NCI-H345 (cell line): ENCODE results near the gene TRIB2.

ENCODE experiments used
- DNase-seq: peaks from one replicate; lab custom pipeline; 2025; lab: John Stamatoyannopoulos, UW

Gene TRIB2

GRCh38 chr2:12720754-12721378 lies 4.1 kb downstream of the TRIB2 start:
- DNase-seq: no peak

DNA sequence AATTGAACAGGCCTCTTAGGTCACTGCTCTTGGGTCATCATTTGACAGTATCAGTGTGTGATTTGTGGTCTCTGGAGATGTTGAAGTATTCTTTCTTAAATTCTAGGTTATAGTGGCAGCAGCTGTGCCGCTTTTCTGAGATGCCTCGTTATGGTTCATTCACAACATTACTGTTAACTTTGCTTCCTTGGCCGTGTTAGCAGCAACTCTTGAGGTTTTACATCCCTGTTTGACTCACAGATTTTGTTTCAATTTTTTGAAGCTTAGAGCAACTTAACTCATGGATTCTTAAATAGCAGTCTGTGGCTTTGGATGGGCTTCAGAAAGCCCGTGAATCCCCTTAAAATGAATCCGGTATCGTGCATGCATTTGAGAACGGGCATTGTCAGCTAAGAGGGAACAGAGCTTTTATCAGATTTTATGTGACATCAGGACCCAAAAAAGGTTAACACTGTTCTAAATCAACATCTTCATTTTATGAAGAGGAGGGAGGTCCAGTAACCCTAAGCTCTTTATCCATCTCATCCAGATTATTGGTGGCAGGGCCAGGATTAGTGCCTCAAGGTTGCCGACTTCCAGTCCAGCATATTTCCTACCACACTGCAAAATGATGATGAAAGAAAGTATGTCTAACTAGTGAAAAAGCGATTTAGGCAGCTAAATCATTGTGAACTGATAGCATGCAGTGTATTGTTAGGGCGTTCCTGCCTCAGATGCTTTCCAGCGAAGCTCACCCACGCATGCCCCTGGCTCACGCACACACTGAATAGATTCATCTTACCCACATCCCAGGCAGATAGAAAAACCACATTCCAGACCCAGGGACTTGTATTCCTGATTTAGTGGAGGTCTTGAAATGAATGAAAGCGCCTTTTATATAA lies 5.1 kb downstream of the TRIB2 start:
- no peak for DNase-seq

- DNase-seq: no peak
Observed at GRCh38 chr2:12722447-12723316, 5.9 kb downstream of the TRIB2 start.

DNA sequence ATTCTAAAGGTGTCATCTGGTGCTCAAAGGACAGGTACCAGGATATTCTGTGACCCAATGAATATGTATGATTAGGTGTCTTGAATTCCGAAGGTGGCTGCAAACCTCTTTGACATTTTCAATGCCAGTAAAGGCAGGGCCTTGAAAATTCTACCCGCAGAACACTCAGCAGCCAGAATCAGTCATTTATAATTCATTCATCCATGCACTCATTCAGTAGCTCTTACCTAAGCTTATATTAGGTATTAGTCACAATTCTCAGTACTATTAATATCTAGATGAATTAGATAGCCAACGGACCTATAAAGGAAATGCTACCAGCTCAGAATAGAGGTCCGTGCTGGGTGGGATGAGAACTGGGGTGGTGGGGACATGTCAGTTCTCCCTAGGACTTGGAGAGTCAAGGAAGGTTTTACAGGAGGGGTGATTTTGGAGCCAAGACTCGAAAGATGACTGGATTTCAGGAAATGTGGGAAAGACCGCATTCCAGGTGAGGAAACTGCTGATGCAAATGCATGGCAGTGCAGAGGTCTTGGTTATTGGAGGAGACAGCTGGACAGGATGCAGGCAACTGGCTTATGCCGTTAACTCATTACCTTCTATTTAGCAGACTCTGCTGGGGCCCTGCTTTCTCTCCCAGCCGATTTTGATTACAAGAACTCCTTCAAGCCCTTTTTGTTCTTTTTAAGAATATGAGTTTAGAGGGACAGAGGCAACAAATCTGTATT lies 7.2 kb downstream of the TRIB2 start:
- DNase-seq: no peak

DNA sequence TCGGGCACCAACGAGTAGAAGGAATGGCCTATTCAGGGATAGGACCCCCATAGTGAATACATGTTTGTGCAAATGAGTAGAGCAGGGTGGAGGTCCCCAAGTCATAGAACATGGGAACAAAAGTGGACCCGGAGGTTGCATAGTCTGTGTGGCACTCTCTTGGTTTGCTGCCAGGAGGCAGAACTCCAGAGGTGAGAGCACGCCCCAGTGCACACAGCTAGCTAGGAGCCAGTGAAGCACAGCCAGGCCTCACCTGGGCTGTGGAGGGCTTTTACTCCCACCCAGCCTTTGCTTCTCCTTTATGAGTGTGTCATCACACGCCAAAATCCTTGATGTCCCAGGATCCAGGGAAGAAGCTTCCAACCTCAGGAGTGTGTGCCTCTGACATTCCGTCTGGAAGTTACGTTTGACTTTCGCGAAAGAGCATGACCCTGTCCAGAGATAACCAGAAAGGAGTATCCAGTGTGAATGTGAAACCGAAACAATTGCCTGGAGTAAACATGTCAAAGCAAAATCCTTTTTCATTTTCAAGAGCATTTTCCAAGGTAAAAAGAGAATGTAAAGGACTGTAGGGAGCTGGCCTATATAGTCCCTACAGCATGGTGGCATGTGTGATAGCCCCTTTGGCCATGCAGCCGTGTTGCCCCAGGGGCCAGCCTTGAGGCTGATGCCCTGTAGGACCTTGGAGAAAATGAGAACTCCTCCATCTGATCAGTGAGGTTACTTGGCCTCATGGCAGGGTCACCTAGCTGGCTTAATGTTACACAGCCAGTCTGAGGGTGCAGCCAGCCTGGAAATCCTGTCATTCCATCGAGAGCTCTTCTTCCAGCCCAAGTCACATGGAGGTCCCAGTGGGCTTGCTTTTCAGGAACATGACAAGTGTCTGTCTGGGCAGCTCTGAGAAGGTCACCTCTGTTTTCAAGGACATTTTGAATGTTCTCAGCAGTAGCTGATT lies 8.8 kb downstream of the TRIB2 start:
- DNase-seq: no peak

- DNase-seq: no peak
Observed at GRCh38 chr2:12726271-12726670, 9.5 kb downstream of the TRIB2 start.

DNA sequence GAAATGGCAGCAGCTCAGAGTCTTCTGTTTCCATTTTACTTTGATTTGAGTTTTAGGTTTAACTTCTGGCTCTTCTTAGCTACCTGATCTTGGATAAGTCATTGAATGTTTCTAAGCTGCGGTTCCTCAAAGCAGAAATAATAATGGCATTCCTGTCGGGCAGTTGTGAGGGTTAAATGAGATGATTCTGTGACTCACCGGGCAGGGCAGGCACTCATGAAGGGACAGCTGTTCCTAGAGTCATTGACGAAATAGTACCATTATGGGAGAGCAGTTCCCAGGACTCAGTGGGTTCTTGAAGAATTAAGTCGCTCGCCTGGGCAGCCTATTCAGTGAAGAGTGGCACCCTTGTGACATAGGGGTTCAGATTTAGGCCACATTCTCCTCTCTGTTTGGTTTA lies 10.3 kb downstream of the TRIB2 start:
- DNase-seq: no peak

GRCh38 chr2:12727641-12728040 lies 10.9 kb downstream of the TRIB2 start:
- no peak for DNase-seq

DNA sequence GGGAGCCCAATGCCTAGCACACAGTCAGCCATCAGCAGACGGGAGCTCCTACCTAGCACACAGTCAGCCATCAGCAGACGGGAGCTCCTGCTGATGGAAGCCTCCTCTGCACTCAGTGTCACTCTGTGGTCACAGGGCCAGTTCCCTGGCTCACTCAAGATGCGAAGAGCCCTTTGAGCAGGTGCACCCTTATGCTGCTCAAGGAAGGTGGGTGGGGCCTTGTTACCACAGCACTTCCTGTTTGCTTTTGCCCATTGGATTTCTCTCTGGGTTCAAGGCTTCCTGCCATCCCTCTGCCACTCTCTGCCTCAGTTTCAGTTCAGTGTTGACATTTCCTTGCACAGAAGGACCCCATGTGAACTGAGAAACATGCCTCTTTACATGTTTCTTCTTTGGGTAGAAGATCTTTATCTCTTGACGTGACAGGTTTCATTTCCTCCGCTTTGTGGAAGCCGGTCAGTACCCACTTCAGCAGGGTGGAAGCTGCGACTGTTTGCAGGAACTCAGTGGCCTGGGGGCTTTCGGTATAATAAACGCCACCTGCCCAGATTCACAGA lies 11.6 kb downstream of the TRIB2 start:
- DNase-seq: no peak

DNA sequence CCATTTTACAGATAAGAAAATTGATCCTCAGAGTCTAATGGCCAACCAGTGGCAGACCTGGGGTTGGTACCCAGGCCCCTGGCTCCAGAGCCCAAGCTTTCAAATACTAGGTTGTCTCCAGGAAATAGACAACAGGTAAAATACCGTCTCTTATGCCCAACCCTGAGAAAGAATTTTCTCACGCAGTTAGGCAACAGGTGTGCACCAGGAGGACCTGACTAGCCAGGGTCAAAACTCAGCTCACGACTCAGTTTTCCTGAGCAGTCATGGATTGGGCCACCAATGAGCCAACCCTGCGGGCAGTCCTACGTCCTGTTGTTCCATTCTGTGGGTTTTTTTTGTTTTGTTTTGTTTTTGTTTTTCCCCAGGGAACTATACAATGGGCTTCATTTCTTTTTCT lies 13.5 kb downstream of the TRIB2 start:
- DNase-seq: no peak

DNA sequence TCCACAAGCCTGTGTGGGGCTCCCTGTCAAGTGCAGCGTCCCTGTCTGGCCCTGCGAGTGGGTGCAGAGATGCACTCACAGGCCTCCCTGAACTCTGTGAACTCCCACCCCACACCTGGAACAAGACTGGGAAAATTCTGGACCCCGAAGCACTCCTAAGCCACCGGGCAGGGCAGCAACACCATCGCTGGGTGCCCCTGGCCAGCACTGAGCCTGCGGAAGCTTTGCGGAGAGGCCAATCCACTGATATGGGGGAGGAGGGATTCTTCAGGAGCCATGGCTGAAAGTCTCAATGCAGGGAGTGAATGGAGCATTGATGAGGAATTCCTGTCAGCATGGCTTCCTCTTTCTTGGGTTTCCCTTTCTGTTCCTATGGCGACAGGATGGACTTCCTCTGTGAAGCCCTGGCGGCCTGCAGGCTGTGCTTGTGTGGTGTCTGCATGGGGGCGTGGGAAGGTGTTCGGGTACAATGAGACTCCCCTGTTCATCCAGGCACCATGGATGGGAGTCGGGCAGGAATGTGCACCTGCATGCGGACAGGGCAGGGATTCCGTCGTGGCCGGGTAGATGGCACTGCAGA lies 15.1 kb downstream of the TRIB2 start:
- DNase-seq: no peak

DNA sequence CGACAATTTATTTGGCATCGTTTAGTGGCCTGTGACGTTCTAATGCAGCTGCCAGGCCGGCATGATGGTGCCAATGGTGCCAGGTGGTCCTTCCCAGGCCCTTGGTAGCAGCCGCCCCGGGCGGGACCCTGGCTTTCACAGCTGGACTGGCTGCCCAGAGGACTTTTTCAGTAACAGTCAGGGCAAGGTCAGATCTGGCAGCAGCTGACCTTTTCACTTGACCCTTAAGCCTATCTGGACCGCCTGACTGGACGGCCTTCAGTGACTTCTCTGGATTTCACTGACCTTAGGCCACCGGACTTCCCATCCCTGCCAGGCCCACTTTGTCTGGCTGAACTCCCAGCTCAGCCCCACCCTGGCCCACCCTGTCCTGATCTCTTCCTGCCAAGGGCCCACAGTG lies 15.9 kb downstream of the TRIB2 start:
- DNase-seq: no peak

- DNase-seq: no peak
Observed at GRCh38 chr2:12733846-12734245, 17.1 kb downstream of the TRIB2 start.

- no peak for DNase-seq
Observed at GRCh38 chr2:12734914-12735654, 18.3 kb downstream of the TRIB2 start.

DNA sequence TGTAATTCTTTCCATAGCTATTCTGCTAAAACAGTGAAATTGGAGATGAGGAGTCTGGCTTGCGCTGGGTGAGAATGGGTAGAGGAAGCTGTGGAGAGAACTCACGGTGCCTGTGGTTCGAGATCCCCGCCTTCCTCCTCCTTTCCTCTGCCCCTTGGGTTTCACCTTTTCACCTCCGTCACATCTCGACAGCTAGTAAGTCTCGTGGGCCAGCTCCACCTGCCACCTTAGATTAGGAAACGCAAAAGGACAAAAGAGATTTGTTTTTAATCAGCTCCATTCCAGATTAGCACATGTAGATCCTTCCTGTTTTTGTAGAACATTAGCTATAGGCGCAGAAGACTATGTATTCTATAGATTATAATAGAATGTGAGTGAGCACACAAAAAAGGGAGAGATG lies 20.6 kb downstream of the TRIB2 start:
- DNase-seq: no peak

GRCh38 chr2:12737738-12738485 lies 21.2 kb downstream of the TRIB2 start:
- DNase-seq: no peak

DNA sequence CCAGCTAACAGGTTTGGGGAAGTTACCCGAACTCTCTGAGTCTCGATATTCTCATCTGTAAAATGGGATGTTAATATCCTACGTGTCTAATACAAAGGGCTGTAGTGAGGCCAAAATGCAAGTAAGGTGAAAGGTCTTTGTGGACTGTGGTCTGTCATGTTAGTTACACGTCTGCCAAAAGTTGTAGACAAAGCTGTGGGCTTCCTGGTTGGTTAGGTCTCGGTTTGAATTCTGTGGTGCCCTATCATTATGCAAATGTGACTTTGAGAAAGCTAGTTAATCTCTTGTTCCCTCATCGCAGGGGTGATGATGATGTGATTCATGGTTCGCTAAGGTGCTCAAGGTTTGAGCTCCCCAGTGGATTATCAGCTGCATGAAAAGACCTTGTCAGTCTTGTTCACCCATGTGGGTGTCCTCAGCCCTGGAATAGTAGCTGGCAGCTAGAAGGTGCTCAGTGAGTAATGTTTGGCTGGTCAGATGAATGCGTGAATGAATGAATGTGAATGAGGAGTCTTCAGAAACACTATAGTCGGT lies 23.1 kb downstream of the TRIB2 start:
- no peak for DNase-seq

DNA sequence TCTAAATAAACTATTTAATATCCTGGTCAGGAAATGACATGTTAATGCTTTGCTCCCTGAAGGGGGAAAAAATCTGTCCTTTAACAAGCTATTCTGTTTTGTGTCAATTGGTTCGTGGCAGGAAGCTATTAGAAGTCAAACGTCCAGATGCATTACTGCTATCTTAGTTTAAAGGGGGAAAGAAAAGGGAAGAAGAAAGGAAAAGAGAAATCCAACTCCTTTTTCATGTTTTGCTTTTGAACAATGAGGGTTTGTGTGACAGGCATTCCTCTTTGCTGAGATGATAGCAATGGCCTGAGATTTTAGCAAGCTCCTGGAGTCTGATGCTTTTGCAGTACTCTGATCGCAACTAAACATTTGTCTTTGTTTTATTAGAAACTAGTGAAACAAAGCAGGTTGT lies 24.6 kb downstream of the TRIB2 start:
- no peak for DNase-seq
